Adrenal gland (tissue), 12 donors: ENCODE data around the gene CGNL1. TPM values are rescaled to one million over a fixed set of nuclear protein-coding genes. Genes with fewer than 3 reads are reported as not detected.

Source experiments
- DNase-seq, 7 donors: peaks; one replicate each; pipeline ENCODE4 v3.0.0-alpha.2; 2019 to 2020
- H3K27ac ChIP-seq, 5 donors: fragments of 200-600 bp; sonication (generic) in 4 of 5; 1 replicate in 3 of 5; 2 replicates in 2 of 5; pipeline versions ENCODE4 v1.5.1 to v1.8.0; 2016 to 2020; ENCODE audit warnings: mild to moderate bottlenecking in 1 of 5
- H3K27me3 ChIP-seq: fragments of 200-600 bp; 2 replicates; pipeline ENCODE4 v1.8.0; 2021
- H3K36me3 ChIP-seq, 2 donors: fragments of 200-600 bp; replicated peaks in 1 of 2; 1 replicate in 1 of 2; 2 replicates in 1 of 2; pipeline versions ENCODE4 v1.5.1 to v1.8.0; 2018 to 2022
- H3K4me1 ChIP-seq, 2 donors: fragments of 200-600 bp; replicated peaks in 1 of 2; 1 replicate in 1 of 2; 2 replicates in 1 of 2; pipeline versions ENCODE4 v1.5.1 to v1.8.0; 2018 to 2021
- H3K4me3 ChIP-seq, 4 donors: fragments of 200-600 bp; sonication (generic) in 3 of 4; one replicate each; pipeline ENCODE4 v1.5.1; 2016 to 2018
- H3K9me3 ChIP-seq, 3 donors: fragments of 200-600 bp; sonication (generic) in 1 of 3; replicated peaks in 1 of 3; 1 replicate in 2 of 3; 2 replicates in 1 of 3; pipeline versions ENCODE4 v1.5.1 to v1.8.0; 2016 to 2021
- POLR2A ChIP-seq, 2 donors: fragments of 450-650 bp; IDR thresholded peaks; one replicate each; pipeline ENCODE4 v1.6.1; 2017; ENCODE audit warnings: antibody characterized with exemption in 2 of 2, mild to moderate bottlenecking in 2 of 2, moderate library complexity in 1 of 2
- WGBS, 4 donors: extraction: QIAGEN DNeasy Blood & Tissue Kit in 2 of 4; methylation state at CpG; one replicate each; pipeline versions ENCODE4 v1.1.5 to v1.1.7; 2013 to 2017; 5-methylcytosine and 5-hydroxymethylcytosine counted together
- intact Hi-C, 2 donors: fragments of 100-400 bp; cut with DNase I; formaldehyde crosslinking; loops; one replicate each; pipeline versions ENCODE4 v1.14.1 to v1.15.0; 2022 to 2023
- polyA plus RNA-seq, 3 donors: library from polyadenylated mRNA; stranded (reverse); fragments of 200-250 nt in 2 of 3; fragments of 350-450 nt in 1 of 3; fragmentation: Illumina TruSeq in 1 of 3; extraction: RNeasy Lipid Tissue Mini Kit (QIAGEN cat#74804) in 1 of 3; gene quantifications; one replicate each; pipeline ENCODE4 v1.2.3, GENCODE V29; 2013 to 2014
- total RNA-seq, 9 donors: library from RNA; depleted of rRNA in 4 of 9; stranded (reverse); fragments of >200 nt in 4 of 9; fragments of 120-200 nt in 1 of 9; fragmentation: NEBNext Ultra II Directional in 1 of 9; extraction: Animal tissue kit (Norgen Biotek cat#: 25700) in 1 of 9; gene quantifications; one replicate each; pipeline versions ENCODE4 v1.1.0 to v1.2.4, GENCODE V29; 2013 to 2023
- TF ChIP-seq, protein P1 (sequence below), 6 experiments: fragments of 450-650 bp in 4 of 6; fragments of 200-600 bp in 2 of 6; sonication (generic) in 1 of 6; IDR thresholded peaks; 1 replicate in 5 of 6; 2 replicates in 1 of 6; pipeline versions ENCODE4 v1.5.1 to v1.8.0; 2016 to 2021; ENCODE audit warnings: antibody characterized with exemption in 6 of 6, mild to moderate bottlenecking in 2 of 6, moderate library complexity in 1 of 6
- donor health status: healthy with polysubstance abuse.
- donor health status: Bipolar disorder and iron deficiency.
- donor health status: DM: yes; HTN: yes; CAD: no.
- donor health status: DM: no; HTN: no; CAD: no.
- donor health status: DM: no; HTN: no; CAD: no.
- donor health status: DM: yes; HTN: yes; CAD: no.

Gene CGNL1
- total and polyA plus RNA-seq, 12 donors: 5.2 to 49.5 (median 22.0) TPM

- Histone ChIP-seq H3K4me3 (no peak overlapping the region), H3K27me3 (no peaks in the 10 kb centered on the region), H3K36me3 (no peaks in the 10 kb centered on the region), H3K4me1 (no peaks in the 10 kb centered on the region), H3K9me3 (no peaks in the 10 kb centered on the region), H3K27ac (no peak overlapping the region)
- 75 to 91% (median 86%) methylated on average over 6 to 7 of the region's 7 CpGs for WGBS, 4 donors
- no peak for DNase-seq
- intact Hi-C loops: no loop called here
- no peak for TF ChIP-seq POLR2A (IDR thresholded peaks at IDR 0.05)
- TF ChIP-seq, protein P1, sequence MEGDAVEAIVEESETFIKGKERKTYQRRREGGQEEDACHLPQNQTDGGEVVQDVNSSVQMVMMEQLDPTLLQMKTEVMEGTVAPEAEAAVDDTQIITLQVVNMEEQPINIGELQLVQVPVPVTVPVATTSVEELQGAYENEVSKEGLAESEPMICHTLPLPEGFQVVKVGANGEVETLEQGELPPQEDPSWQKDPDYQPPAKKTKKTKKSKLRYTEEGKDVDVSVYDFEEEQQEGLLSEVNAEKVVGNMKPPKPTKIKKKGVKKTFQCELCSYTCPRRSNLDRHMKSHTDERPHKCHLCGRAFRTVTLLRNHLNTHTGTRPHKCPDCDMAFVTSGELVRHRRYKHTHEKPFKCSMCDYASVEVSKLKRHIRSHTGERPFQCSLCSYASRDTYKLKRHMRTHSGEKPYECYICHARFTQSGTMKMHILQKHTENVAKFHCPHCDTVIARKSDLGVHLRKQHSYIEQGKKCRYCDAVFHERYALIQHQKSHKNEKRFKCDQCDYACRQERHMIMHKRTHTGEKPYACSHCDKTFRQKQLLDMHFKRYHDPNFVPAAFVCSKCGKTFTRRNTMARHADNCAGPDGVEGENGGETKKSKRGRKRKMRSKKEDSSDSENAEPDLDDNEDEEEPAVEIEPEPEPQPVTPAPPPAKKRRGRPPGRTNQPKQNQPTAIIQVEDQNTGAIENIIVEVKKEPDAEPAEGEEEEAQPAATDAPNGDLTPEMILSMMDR (IDR thresholded peaks at IDR 0.05): no peak
Observed at GRCh38 chr15:57406062-57406772, 29.9 kb downstream of the CGNL1 start.

GRCh38 chr15:57410373-57410772 is 34.1 kb downstream of the CGNL1 start:
- Histone ChIP-seq H3K36me3 (no peaks in the 10 kb centered on the region), H3K27me3 (no peaks in the 10 kb centered on the region), H3K4me3 (no peak overlapping the region), H3K9me3 (no peaks in the 10 kb centered on the region), H3K4me1 (no peaks in the 10 kb centered on the region), H3K27ac (no peak overlapping the region)
- DNase-seq: no peak
- 25 to 53% (median 36%) methylated on average over 3 of the region's 3 CpGs for WGBS, 4 donors
- TF ChIP-seq POLR2A (IDR thresholded peaks at IDR 0.05): no peak
- TF ChIP-seq, protein P1 (IDR thresholded peaks at IDR 0.05): no peak
- intact Hi-C loops: no loop called here

DNA sequence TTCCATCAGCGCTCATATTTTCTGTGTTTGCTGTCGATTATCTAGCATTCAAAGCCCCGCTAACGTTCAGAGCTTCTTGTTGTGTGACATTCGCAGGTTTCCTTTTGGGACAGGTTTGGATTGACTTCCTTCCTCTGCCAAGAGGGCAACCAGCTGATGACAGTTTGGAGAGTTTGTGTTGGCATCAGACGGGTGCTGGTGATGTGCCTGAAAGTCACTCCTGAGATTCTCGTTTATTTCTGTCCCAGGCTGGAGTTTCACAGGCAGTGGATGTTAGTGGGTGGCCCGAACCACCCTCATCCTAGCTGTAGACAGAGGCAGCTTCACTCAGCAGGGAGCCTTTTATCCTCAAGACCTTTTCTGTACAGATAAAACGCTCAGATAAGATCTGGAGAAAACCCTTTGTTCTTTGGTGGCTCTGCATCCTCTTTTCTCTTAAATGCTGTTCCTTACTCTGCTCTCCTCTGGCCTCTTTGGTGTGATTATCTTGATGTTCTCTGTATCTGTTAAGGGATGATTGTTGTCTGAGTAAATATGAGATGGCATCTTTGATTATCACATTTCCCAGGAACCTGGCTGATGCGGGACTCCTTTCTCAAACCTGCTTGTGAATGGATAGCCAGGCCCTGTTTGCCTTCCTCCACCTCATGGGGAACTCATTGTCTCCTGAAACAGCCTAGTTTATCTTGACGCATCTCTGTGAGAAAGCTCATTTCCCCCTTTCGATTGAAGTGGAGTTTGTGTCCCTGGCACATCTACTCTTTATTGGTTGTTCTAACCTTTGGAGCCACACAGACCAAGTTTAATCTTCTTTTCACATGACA is 35.9 kb downstream of the CGNL1 start:
- no peak overlapping the region for H3K27ac ChIP-seq
- 80 to 90% (median 84%) methylated on average over 12 of the region's 12 CpGs for WGBS, 4 donors
- no peak for DNase-seq
- intact Hi-C loops: no loop called here
- no peak overlapping the region for H3K4me3 ChIP-seq
- H3K27me3 ChIP-seq: no peaks in the 10 kb centered on the region
- no peaks in the 10 kb centered on the region for H3K4me1 ChIP-seq
- H3K9me3 ChIP-seq: no peaks in the 10 kb centered on the region
- H3K36me3 ChIP-seq: no peaks in the 10 kb centered on the region
- no peak for TF ChIP-seq POLR2A (IDR thresholded peaks at IDR 0.05)
- TF ChIP-seq, protein P1 (IDR thresholded peaks at IDR 0.05): no peak

- Histone ChIP-seq H3K4me3 (no peak overlapping the region), H3K9me3 (no peaks in the 10 kb centered on the region), H3K36me3 (no peaks in the 10 kb centered on the region), H3K27me3 (no peaks in the 10 kb centered on the region), H3K4me1 (peaks cover 0 to 8% of the 10 kb centered on the region in 2 donors), H3K27ac (no peak overlapping the region)
- TF ChIP-seq POLR2A (IDR thresholded peaks at IDR 0.05): no peak
- TF ChIP-seq, protein P1 (IDR thresholded peaks at IDR 0.05): no peak
- intact Hi-C loops: no loop called here
- no peak for DNase-seq
- 92 to 99% (median 95%) methylated on average over 7 of the region's 7 CpGs for WGBS, 4 donors
Observed at GRCh38 chr15:57415602-57416001, 39.3 kb downstream of the CGNL1 start.
